ENCODE measurements around the gene TTC32.
A peak's percentile ranks its signal among the peaks of the same experiment; 100 is the strongest.

The TTC32 gene

GRCh38 chr2:19873014-19873413, 28.8 kb downstream of the TTC32 start:
- no peak for DNase-seq

- DNase-seq = no peak
These were observed 29.5 kb downstream of the TTC32 start for GRCh38 chr2:19872302-19872701.

- no peak for DNase-seq
These were observed 29.9 kb downstream of the TTC32 start for GRCh38 chr2:19871836-19872235.

GRCh38 chr2:19870792-19871191, 31.0 kb downstream of the TTC32 start:
- DNase-seq = no peak

- DNase-seq = peak; percentile 64 to 68
These were observed 32.8 kb downstream of the TTC32 start for GRCh38 chr2:19868701-19869580.

- no peak for DNase-seq
These were observed 33.6 kb downstream of the TTC32 start for GRCh38 chr2:19868224-19868623.

GRCh38 chr2:19866771-19867170, 35.0 kb downstream of the TTC32 start:
- no peak for DNase-seq

GRCh38 chr2:19865151-19865550, 36.6 kb downstream of the TTC32 start:
- DNase-seq = no peak

GRCh38 chr2:19864381-19864780, 37.4 kb downstream of the TTC32 start:
- DNase-seq = no peak

- peak; percentile 66 to 68 for DNase-seq
These were observed 38.3 kb downstream of the TTC32 start for GRCh38 chr2:19863303-19864041.

GRCh38 chr2:19861813-19862212, 40.0 kb downstream of the TTC32 start:
- no peak for DNase-seq

- DNase-seq = no peak
These were observed 41.8 kb downstream of the TTC32 start for GRCh38 chr2:19860022-19860421.

GRCh38 chr2:19859565-19859964, 42.2 kb downstream of the TTC32 start:
- no peak for DNase-seq

GRCh38 chr2:19857806-19858205, 44.0 kb downstream of the TTC32 start:
- no peak for DNase-seq

- DNase-seq = no peak
These were observed 44.7 kb downstream of the TTC32 start for GRCh38 chr2:19857100-19857499.

- no peak for DNase-seq
These were observed 46.0 kb downstream of the TTC32 start for GRCh38 chr2:19855542-19856431.

- no peak for DNase-seq
These were observed 46.9 kb downstream of the TTC32 start for GRCh38 chr2:19854596-19855541.

- no peak for DNase-seq
These were observed 50.6 kb downstream of the TTC32 start for GRCh38 chr2:19851116-19851695.

- no peak for DNase-seq
These were observed 51.4 kb downstream of the TTC32 start for GRCh38 chr2:19850056-19851050.

- DNase-seq = no peak
These were observed 52.8 kb downstream of the TTC32 start for GRCh38 chr2:19848952-19849351.
